Neural cell (in vitro differentiated cells): ENCODE results near the gene PRR4. TPM values are rescaled to one million over a fixed set of nuclear protein-coding genes. Genes with fewer than 3 reads are reported as not detected.

Source experiments
- H2AFZ ChIP-seq: fragments of 200-600, 300-800 bp; sonication (generic), shearing (Covaris generic); 2 replicates; pipeline ENCODE4 v1.6.0; 2014; ENCODE audit warnings: low read depth, mild to moderate bottlenecking, antibody characterized with exemption, low read length, moderate library complexity
- H3F3A ChIP-seq: fragments of 200-600 bp; shearing (Covaris generic); 2 replicates; pipeline ENCODE4 v1.6.1; 2016; ENCODE audit warnings: mild to moderate bottlenecking, moderate library complexity, mixed read lengths, antibody characterized with exemption, low read length; ENCODE audit not compliant: insufficient read depth, poor library complexity, severe bottlenecking
- H3K27ac ChIP-seq: fragments of 200-600, 300-800 bp; sonication (generic), shearing (Covaris generic); 2 replicates; pipeline ENCODE4 v1.5.1; 2014; ENCODE audit warnings: mild to moderate bottlenecking, low read length, moderate library complexity
- H3K27me3 ChIP-seq: fragments of 300-800, 200-600 bp; sonication (generic), shearing (Covaris generic); 2 replicates; pipeline ENCODE4 v1.6.0; 2014; ENCODE audit warnings: mild to moderate bottlenecking, low read depth, low read length, moderate library complexity; ENCODE audit not compliant: insufficient read depth
- H3K36me3 ChIP-seq: fragments of 300-800, 200-600 bp; sonication (generic), shearing (Covaris generic); 2 replicates; pipeline ENCODE4 v1.5.1; 2014; ENCODE audit warnings: mild to moderate bottlenecking, antibody characterized with exemption, low read length, moderate library complexity; ENCODE audit not compliant: insufficient read depth
- H3K4me2 ChIP-seq: fragments of 300-800, 200-600 bp; sonication (generic), shearing (Covaris generic); 2 replicates; pipeline ENCODE4 v1.6.0; 2014; ENCODE audit warnings: mild to moderate bottlenecking, low read length
- H3K4me3 ChIP-seq: fragments of 300-800, 200-600 bp; sonication (generic), shearing (Covaris generic); 2 replicates; pipeline ENCODE4 v1.5.1; 2014; ENCODE audit warnings: mild to moderate bottlenecking, low read length, moderate library complexity
- H3K79me2 ChIP-seq: fragments of 200-600 bp; shearing (Covaris generic); replicated peaks from 2 replicates; pipeline ENCODE4 v1.6.0; 2014; ENCODE audit warnings: mild to moderate bottlenecking, low read length, moderate library complexity; ENCODE audit not compliant: insufficient read depth
- H3K9ac ChIP-seq: fragments of 300-800, 200-600 bp; sonication (generic), shearing (Covaris generic); 2 replicates; pipeline ENCODE4 v1.6.1; 2016; ENCODE audit warnings: mild to moderate bottlenecking, low read length, mixed read lengths
- H3K9me2 ChIP-seq: fragments of 200-600 bp; shearing (Covaris generic); 2 replicates; pipeline ENCODE4 v1.6.1; 2016; ENCODE audit warnings: mild to moderate bottlenecking, low read length, mixed read lengths; ENCODE audit not compliant: insufficient read depth
- H3K9me3 ChIP-seq: fragments of 200-600, 300-800 bp; sonication (generic), shearing (Covaris generic); 2 replicates; pipeline ENCODE4 v1.6.1; 2016; ENCODE audit warnings: mild to moderate bottlenecking, mixed run types, low read length, moderate library complexity, mixed read lengths
- H4K20me1 ChIP-seq: fragments of 200-600 bp; shearing (Covaris generic); 2 replicates; pipeline ENCODE4 v1.6.1; 2016; ENCODE audit warnings: mild to moderate bottlenecking, mixed run types; ENCODE audit not compliant: insufficient read depth
- EP300 ChIP-seq: fragments of 450-650 bp; conservative IDR thresholded peaks from 2 replicates; pipeline ENCODE4 v1.6.1; 2014; ENCODE audit warnings: antibody characterized with exemption, mild to moderate bottlenecking, moderate library complexity; ENCODE audit not compliant: poor library complexity, severe bottlenecking
- EZH2 ChIP-seq: fragments of 200-600, 300-800 bp; shearing (Covaris generic), sonication (generic); IDR thresholded peaks from 2 replicates; pipeline ENCODE4 v1.6.1; 2014; ENCODE audit warnings: antibody characterized with exemption, low read length, borderline replicate concordance, mild to moderate bottlenecking; ENCODE audit not compliant: insufficient read depth, poor library complexity, severe bottlenecking
- MXI1 ChIP-seq: fragments of 450-650 bp; conservative IDR thresholded peaks from 2 replicates; pipeline ENCODE4 v1.6.1; 2014; ENCODE audit warnings: antibody characterized with exemption, mild to moderate bottlenecking; ENCODE audit not compliant: poor library complexity, severe bottlenecking
- POLR2AphosphoS5 ChIP-seq: IDR thresholded peaks from 2 replicates; pipeline ENCODE4 v1.6.1; 2012
- RAD21 ChIP-seq: fragments of 450-650 bp; conservative IDR thresholded peaks from 2 replicates; pipeline ENCODE4 v1.6.1; 2014; ENCODE audit warnings: antibody characterized with exemption, mild to moderate bottlenecking, moderate library complexity
- SMC3 ChIP-seq: fragments of 450-650 bp; conservative IDR thresholded peaks from 2 replicates; pipeline ENCODE4 v1.6.1; 2014; ENCODE audit warnings: antibody characterized with exemption, mild to moderate bottlenecking, moderate library complexity; ENCODE audit not compliant: poor library complexity
- TAF1 ChIP-seq: IDR thresholded peaks from 2 replicates; pipeline ENCODE4 v1.6.1; 2012; ENCODE audit warnings: low read depth
- polyA plus RNA-seq: library from polyadenylated mRNA; depleted of rRNA; stranded (reverse); fragments of >200 nt; gene quantifications from 2 replicates; pipeline ENCODE4 v1.2.3, GENCODE V29; 2014
- TF ChIP-seq, protein P1 (sequence below): fragments of 450-650 bp; IDR thresholded peaks from 2 replicates; pipeline ENCODE4 v1.5.1; 2014; ENCODE audit warnings: antibody characterized with exemption, mild to moderate bottlenecking, moderate library complexity; ENCODE audit not compliant: poor library complexity, severe bottlenecking
- TF ChIP-seq, protein P2 (sequence below): IDR thresholded peaks from 2 replicates; pipeline ENCODE4 v1.6.1; 2012; ENCODE audit warnings: borderline replicate concordance

PRR4 gene
- polyA plus RNA-seq, 1 donor from 2014 or later, result 5.0 TPM

DNA sequence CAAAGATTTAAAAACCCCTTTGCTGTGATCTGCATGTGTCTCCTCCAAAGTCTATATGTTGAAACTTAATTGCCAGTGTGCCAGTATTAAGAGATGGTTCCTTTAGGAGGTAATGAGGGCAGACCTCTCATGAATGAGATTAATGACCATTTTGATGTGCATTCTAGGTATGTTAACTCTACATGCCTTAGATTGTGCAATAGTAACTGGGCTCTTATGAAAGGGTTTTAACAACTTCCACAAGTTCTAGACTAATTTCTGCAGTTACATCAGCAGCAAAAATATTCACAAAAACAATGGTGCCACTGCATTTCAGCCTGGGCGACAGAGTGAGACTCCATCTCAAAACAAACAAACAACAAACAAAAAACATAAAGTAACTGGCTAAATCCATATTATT is 19.3 kb downstream of the PRR4 start (continued):
- TF ChIP-seq, protein P1, sequence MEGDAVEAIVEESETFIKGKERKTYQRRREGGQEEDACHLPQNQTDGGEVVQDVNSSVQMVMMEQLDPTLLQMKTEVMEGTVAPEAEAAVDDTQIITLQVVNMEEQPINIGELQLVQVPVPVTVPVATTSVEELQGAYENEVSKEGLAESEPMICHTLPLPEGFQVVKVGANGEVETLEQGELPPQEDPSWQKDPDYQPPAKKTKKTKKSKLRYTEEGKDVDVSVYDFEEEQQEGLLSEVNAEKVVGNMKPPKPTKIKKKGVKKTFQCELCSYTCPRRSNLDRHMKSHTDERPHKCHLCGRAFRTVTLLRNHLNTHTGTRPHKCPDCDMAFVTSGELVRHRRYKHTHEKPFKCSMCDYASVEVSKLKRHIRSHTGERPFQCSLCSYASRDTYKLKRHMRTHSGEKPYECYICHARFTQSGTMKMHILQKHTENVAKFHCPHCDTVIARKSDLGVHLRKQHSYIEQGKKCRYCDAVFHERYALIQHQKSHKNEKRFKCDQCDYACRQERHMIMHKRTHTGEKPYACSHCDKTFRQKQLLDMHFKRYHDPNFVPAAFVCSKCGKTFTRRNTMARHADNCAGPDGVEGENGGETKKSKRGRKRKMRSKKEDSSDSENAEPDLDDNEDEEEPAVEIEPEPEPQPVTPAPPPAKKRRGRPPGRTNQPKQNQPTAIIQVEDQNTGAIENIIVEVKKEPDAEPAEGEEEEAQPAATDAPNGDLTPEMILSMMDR, result no peak

DNA sequence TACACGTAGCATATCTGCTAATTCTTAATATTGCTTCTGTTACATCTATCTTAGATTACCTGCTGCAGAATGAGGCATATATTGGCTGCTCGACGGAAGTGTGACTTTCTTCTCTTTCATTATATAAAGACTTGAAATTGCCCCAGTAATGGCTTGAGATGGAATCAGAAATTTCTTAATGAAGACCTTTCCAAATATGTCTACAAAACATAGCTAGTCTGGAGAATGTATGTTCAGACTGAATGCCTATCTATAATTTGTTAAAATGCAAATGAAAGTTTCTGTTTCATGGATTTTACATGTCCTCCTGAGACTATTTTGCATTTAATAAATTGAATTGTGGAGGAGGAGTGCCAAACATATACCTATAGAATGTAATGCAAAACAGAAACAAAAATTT is 23.0 kb downstream of the PRR4 start, which contains the start of gene TAS2R10:
Gene TAS2R10, minus strand, starts transcription at position 101 of the 400 bp plus-strand sequence. Its CDS starts 89 bp downstream, at position 12.
- no peak within 1 kb of the TSS for H3K27ac ChIP-seq
- no peaks in the 10 kb centered on the region for H4K20me1 ChIP-seq
- H3K9ac ChIP-seq, result no peak within 1 kb of the TSS
- H3K79me2 ChIP-seq, result no peaks in the 10 kb centered on the region
- no peak for TF ChIP-seq RAD21
- TF ChIP-seq SMC3, result no peak
- TF ChIP-seq, protein P2, sequence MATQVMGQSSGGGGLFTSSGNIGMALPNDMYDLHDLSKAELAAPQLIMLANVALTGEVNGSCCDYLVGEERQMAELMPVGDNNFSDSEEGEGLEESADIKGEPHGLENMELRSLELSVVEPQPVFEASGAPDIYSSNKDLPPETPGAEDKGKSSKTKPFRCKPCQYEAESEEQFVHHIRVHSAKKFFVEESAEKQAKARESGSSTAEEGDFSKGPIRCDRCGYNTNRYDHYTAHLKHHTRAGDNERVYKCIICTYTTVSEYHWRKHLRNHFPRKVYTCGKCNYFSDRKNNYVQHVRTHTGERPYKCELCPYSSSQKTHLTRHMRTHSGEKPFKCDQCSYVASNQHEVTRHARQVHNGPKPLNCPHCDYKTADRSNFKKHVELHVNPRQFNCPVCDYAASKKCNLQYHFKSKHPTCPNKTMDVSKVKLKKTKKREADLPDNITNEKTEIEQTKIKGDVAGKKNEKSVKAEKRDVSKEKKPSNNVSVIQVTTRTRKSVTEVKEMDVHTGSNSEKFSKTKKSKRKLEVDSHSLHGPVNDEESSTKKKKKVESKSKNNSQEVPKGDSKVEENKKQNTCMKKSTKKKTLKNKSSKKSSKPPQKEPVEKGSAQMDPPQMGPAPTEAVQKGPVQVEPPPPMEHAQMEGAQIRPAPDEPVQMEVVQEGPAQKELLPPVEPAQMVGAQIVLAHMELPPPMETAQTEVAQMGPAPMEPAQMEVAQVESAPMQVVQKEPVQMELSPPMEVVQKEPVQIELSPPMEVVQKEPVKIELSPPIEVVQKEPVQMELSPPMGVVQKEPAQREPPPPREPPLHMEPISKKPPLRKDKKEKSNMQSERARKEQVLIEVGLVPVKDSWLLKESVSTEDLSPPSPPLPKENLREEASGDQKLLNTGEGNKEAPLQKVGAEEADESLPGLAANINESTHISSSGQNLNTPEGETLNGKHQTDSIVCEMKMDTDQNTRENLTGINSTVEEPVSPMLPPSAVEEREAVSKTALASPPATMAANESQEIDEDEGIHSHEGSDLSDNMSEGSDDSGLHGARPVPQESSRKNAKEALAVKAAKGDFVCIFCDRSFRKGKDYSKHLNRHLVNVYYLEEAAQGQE, result no peak
- no peak for TF ChIP-seq MXI1
- TF ChIP-seq TAF1, result no peak
- no peak for TF ChIP-seq EP300
- TF ChIP-seq, protein P1, result no peak
- no peak for TF ChIP-seq POLR2AphosphoS5
- no peak for TF ChIP-seq EZH2
- no peaks in the 10 kb centered on the region for H3F3A ChIP-seq
- no peak within 1 kb of the TSS for H3K4me3 ChIP-seq
- no peaks in the 10 kb centered on the region for H3K27me3 ChIP-seq
- H3K9me3 ChIP-seq, result no peaks in the 10 kb centered on the region
- no peaks in the 10 kb centered on the region for H3K36me3 ChIP-seq
- H3K9me2 ChIP-seq, result no peaks in the 10 kb centered on the region
- no peak within 1 kb of the TSS for H2AFZ ChIP-seq
- no peak within 1 kb of the TSS for H3K4me2 ChIP-seq

DNA sequence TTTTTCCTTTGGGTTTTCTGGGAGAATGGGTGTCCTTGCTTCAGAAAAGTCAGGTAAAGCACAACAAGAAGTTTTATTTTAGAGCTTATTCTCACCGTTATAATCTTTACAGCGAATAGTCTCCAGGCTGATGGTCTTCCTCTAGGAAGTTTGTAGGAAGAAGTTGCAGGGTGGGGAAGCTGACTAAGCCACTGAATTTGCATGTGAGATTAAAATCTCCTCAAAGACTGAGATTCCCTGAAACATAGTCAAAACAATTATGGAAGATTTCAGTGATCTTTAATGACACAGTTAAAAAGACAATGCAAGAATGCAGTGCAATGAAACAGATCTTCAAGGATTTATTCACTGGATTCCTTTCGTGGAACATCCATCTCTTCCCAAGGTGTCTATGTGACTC is 24.3 kb downstream of the PRR4 start:
- Histone ChIP-seq H3K4me3 (no peak overlapping the region), H3K9ac (no peak overlapping the region), H3K9me3 (no peaks in the 10 kb centered on the region), H3K9me2 (no peaks in the 10 kb centered on the region), H4K20me1 (no peaks in the 10 kb centered on the region), H3K27me3 (no peaks in the 10 kb centered on the region), H3K4me2 (no peak overlapping the region), H3K36me3 (no peaks in the 10 kb centered on the region), H3K27ac (no peak overlapping the region), H2AFZ (no peak overlapping the region), H3F3A (no peaks in the 10 kb centered on the region), H3K79me2 (no peaks in the 10 kb centered on the region)
- TF ChIP-seq EZH2 (no peak), SMC3 (no peak)
